Fibroblast of upper back skin (primary cell): ENCODE data around the gene STX11.
"Not testable (repeated sequence)": the region's sequence is repeated elsewhere in the genome, so short reads cannot be mapped to it uniquely, and the experiment has no call there.

Experiments used
- DNase-seq: peaks from one replicate; pipeline ENCODE4 v3.0.0-alpha.2; 2013

Gene STX11

DNA sequence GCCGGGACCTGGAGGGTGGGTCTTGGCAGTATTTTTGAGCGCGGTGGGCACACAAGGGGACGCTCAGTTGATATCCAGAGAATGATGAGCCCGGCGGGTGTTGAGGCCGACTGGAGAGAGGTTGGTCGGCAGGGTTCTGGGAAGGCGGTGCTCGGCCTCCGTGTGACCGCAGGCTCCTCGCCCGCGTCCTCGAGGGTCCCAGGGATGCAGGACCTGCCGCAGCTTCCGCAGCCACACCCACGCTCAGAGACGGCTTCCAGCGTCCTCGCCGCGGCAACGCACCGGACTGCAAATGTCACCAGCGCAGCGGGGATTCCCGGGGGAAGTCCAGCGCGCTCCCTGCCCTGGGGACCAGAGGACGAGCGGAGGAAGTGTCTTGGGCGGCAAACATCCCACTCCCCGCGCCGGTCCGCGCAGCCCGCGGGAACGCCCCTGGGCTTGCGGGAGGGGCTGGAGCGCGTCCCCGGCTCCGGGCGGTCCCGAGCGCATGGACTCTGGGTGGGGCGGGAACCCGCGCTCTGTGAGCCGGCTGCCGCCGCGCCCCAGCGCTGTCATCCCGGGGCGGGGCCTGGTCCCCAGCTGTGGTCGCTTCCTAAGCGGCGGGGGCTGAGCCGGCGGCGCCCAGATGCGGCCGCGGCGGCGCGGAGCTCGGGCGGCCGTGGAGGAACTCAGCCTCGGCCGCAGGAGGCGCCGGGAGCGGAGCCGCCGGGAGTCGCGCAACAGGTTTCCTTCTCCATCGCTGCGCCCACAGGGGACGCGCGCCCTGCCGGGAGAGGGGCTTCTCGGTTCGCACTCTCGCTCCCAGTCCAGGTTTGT lies at the start of gene STX11:
TSS of gene STX11 (plus strand) at position 624 of the 816 bp plus-strand sequence. CDS start 36,111 bp downstream, outside the sequence.
- no peak for DNase-seq

- DNase-seq, result no peak
Measured at GRCh38 chr6:144103026-144103563, 47.2 kb upstream of the STX11 start.

DNA sequence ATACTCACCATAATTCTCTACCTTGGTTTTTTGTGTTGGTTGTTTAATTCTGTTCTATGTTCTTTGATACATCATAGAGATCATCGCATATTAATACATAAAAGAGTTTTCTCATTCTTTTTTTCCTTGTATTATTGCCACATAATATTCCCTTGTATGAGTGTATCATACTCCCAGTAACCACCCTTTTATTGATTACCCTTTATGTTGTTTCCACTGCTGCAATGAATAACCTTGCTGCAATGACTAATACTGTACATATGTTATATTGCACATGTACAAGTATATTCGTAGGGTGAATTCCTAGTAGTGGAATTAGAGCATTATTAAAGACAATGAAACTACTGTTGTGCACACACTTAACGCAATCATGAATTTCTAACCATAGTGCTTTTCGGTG lies 45.8 kb upstream of the STX11 start:
- DNase-seq, result no peak

DNA sequence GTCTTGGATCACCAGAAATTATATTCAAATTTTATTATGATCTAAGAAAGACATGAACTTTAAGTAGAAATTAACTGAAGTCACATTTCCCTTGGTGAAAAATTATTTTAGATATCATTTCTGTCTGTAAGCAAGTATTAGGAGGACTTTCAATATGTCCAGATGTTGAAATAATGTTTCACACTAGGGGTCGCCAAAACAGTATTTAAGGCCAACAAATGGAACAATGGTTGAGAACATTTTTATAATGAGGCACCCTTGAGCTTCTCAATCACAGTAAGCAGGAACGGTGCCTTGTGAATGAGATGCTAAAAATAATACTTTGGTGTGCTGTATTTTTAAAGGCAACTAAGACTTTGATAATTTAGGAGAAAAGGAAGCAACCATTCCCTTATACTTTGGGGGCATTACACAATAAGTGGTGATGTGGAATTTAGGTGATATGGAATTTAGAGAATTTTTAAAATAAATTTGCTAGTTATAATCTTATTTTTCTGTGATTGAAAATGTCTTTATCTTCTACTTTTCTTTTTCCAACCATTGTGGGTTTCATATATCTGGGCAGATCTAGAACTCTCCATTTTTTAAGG lies 45.3 kb upstream of the STX11 start:
- peak; percentile 77 for DNase-seq

- DNase-seq, result no peak
Measured at GRCh38 chr6:144106206-144106605, 44.1 kb upstream of the STX11 start.

DNA sequence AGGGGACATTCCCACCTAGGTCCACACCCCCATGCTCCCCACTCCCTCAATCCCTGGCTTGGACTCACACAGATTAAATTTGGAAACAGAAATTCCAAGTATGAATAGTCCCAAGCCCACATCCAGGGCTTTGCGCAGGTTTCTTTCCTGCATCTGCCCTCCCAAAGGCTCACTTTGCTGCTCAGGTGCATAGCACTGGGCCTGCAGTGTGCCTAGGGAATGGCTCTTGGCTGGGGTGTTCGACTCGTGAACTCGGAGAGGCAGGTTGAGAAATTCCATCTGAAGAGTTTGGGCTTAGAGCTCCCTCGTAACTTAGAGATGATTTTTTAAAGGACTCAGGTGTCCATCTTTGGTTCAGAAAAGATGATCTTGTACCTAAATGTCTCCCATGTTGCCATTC lies 40.1 kb upstream of the STX11 start:
- no peak for DNase-seq

- DNase-seq, result no peak
Measured at GRCh38 chr6:144113366-144113765, 37.0 kb upstream of the STX11 start.

- DNase-seq, result no peak
Measured at GRCh38 chr6:144115219-144115618, 35.1 kb upstream of the STX11 start.

DNA sequence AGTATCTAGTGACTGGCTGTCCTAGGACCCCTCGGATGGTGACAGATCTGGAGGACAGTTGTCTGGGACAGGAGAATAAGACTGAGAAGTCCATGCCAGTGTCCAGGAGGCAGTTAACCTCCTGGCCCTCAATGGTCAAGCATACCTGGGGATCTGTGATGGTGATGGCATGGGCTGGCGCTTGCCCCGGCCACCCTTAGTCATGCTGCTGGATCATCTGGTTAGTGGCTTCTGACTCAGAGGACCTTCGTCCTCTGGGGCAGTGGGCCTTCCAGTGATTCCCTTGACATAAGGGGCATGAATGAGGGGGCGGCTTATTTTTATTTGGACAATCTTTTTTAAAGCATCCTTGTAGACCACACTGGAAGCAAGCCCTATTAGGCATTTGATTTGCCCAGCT lies 30.9 kb upstream of the STX11 start:
- no peak for DNase-seq

- DNase-seq, result no peak
Measured at GRCh38 chr6:144122861-144123260, 27.5 kb upstream of the STX11 start.

- DNase-seq, result no peak
Measured at GRCh38 chr6:144123421-144123820, 26.9 kb upstream of the STX11 start.

DNA sequence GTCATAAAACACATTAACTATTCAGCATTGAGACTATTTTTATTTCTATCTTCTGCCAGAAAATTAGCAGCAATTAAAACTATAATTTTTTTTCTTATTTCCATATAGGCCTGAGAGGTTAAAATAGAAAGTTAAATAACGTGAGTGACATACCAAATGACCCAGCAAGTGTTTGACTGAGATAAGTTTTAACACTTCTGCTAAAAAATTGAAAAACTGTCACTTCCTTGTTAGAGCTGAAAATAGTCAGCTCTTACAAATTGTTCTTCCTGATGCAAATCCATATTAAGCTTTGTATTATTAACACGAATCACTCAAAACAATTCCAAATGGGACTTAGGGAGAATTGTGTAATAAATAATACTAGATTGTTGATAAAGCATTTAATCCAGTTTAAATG lies 26.5 kb upstream of the STX11 start:
- no peak for DNase-seq

DNA sequence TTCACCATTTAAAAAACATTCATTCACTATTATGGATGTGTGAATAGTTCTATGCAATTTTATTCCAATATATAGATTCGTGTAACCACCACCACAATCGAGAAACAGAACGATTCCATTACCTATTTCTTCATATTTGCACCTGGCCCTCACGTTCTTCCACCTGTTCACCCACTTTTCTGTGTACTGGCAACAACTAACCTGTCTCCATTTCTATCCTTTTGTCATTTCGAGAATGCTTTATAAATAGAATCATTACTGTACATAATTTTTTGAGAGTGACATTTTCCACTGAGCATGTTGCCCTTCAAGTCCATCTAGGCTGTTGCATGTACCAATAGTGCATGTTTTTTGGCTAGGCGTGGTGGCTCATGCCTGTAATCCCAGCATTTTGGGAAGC lies 23.2 kb upstream of the STX11 start:
- no peak for DNase-seq

DNA sequence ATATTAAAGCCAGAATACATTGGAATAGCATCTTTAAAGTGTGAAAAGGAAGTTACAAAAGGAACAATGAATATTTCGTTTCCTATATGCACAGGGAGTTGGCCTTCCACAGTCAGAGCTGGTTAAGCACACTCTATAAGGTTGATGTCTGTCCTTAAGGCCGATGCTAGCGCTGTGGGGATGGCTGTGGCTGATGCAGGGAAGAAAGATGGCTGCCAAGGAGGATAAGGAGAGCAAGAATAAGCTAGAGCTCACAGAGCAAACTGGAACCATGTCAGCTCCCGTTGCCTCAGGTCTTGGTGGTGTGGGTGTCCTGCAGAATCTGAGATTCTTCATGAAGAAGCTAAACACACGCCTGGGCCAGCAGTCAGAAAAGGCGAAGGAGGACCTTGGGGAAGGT lies 20.8 kb upstream of the STX11 start:
- no peak for DNase-seq

DNA sequence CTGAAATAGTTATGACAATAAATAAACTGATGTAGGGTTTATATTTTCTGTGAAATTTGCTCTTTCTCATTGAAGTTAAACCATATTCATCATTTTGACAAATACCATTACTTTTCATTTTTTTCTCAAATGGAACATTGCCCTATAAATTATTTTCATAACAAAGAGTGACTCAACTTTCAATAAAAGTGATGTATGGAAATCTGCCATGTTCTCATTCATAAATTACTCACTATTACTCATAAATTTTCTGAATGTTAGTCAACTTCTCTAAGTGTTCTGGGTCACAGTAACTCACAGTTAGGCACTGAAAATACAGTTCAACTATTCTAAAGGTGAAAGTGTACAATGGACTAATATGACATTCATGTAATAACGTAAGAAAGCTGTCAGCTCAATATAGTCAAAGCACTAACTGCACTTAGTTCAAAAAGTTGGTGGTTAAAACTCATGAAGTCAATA lies 19.0 kb upstream of the STX11 start:
- DNase-seq, result peak; percentile 81

GRCh38 chr6:144132167-144132690 lies 18.1 kb upstream of the STX11 start:
- DNase-seq, result not testable (repeated sequence)

- no peak for DNase-seq
Measured at GRCh38 chr6:144133225-144133821, 17.0 kb upstream of the STX11 start.

DNA sequence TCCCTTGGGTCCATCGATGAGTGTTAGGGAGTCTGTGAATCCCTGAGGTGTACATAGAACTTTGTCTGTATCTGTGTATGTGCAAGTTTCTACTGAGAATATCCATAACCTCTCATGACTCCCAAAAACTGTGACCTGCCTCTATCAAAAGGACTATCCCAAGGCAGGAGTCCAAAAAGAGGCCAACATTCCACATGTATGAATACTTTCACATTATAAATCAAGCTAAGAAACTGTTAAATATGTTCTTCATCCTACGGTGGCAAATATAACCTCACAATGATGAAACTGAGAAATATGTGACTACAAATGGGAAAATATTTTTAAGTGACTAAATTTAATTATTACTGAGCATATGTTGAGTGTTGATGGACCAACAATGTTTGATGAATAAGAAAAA lies 16.1 kb upstream of the STX11 start:
- peak; percentile 78 for DNase-seq

GRCh38 chr6:144134737-144135136 lies 15.6 kb upstream of the STX11 start:
- DNase-seq, result no peak

DNA sequence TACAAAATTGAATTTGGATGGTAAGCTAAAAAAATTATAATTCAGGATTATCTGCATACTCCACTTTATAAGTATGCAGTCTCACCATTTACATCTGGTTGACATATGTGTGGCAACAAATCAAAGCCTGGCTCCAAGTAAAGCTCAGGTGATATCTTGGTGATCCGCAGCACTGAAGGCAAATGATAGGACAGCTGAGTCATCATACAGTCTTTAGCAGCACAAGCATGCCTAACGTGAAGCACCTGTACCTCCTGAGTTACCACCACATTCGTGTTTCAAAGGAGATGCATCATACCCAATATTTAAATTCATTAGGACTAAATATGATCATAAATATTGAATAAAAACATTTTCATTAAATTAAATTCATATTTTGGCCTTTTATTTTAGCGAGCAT lies 11.8 kb upstream of the STX11 start:
- no peak for DNase-seq

DNA sequence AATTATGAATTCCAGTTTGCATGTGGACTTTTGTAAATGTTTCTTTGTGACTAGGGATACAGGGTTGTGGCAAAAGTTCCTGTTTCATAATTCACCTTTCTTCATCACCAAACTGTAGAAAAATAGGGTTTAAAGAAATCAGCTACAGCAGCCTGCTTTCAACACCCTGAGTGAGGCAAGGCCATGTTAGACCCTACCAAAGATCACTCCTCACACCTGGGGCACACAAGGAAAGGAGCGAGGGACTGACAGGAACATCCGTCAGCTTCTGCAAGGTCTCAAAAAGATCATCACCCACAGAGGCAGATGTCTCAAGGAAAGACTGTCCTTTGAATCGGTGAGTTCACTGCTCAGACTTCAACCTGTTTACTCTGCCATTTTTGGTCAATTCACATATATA lies 10.5 kb upstream of the STX11 start:
- no peak for DNase-seq

- no peak for DNase-seq
Measured at GRCh38 chr6:144140867-144141266, 9.4 kb upstream of the STX11 start.

- DNase-seq, result no peak
Measured at GRCh38 chr6:144141470-144141869, 8.8 kb upstream of the STX11 start.

- no peak for DNase-seq
Measured at GRCh38 chr6:144143106-144143505, 7.2 kb upstream of the STX11 start.
